Chondrocyte (in vitro differentiated cells): ENCODE data around the gene HGS. TPM values are rescaled to one million over a fixed set of nuclear protein-coding genes. Genes with fewer than 3 reads are reported as not detected.
A peak's percentile ranks its signal among the peaks of the same experiment; 100 is the strongest.
"Not testable (repeated sequence)": the region's sequence is repeated elsewhere in the genome, so short reads cannot be mapped to it uniquely, and the experiment has no call there.

Experiments
- DNase-seq: peaks from one replicate; pipeline ENCODE4 v3.0.0; 2021; ENCODE audit warnings: mixed read lengths, low spot score
- H3K27ac Mint-ChIP-seq: one replicate; pipeline ENCODE4 v1.8.0; 2021; ENCODE audit warnings: mild to moderate bottlenecking, moderate library complexity, mixed read lengths; ENCODE audit not compliant: unreplicated experiment
- H3K27me3 Mint-ChIP-seq: 2 replicates; pipeline ENCODE4 v1.8.0; 2021; ENCODE audit warnings: low read depth, mixed read lengths
- H3K36me3 Mint-ChIP-seq: 2 replicates; pipeline ENCODE4 v1.8.0; 2021; ENCODE audit warnings: low read depth, mixed read lengths
- H3K4me1 Mint-ChIP-seq: 2 replicates; pipeline ENCODE4 v1.8.0; 2021; ENCODE audit warnings: low read depth, mild to moderate bottlenecking, mixed read lengths
- H3K4me3 Mint-ChIP-seq: one replicate; pipeline ENCODE4 v1.8.0; 2021; ENCODE audit warnings: mild to moderate bottlenecking, moderate library complexity, mixed read lengths; ENCODE audit not compliant: unreplicated experiment
- H3K9me3 Mint-ChIP-seq: 2 replicates; pipeline ENCODE4 v1.8.0; 2021; ENCODE audit warnings: low read depth, mixed read lengths
- CTCF ChIP-seq: fragments of 200-600 bp; sonication (generic); IDR thresholded peaks from 2 replicates; pipeline ENCODE4 v1.5.0; 2021; ENCODE audit warnings: antibody characterized with exemption, mild to moderate bottlenecking, moderate library complexity
- total RNA-seq: library from RNA; stranded (reverse); gene quantifications from 3 replicates; pipeline ENCODE4 v1.2.1, GENCODE V29; 2021

HGS gene
- total RNA-seq, 1 donor from 2014 or later = 87.4 TPM

GRCh38 chr17:81734405-81735263 lies 50.8 kb downstream of the HGS start:
- Mint-ChIP-seq H3K9me3 (no peaks in the 10 kb centered on the region), H3K36me3 (no peaks in the 10 kb centered on the region), H3K4me3 (no peak overlapping the region), H3K27me3 (peaks cover 3% of the 10 kb centered on the region), H3K27ac (no peak overlapping the region), H3K4me1 (peaks cover 15% of the 10 kb centered on the region)
- no peak for DNase-seq
- TF ChIP-seq CTCF = no peak

GRCh38 chr17:81735264-81736102 lies 51.7 kb downstream of the HGS start:
- DNase-seq = no peak
- H3K9me3 Mint-ChIP-seq = no peaks in the 10 kb centered on the region
- H3K27me3 Mint-ChIP-seq = peaks cover 3% of the 10 kb centered on the region
- H3K4me3 Mint-ChIP-seq = no peak overlapping the region
- H3K36me3 Mint-ChIP-seq = no peaks in the 10 kb centered on the region
- H3K4me1 Mint-ChIP-seq = peaks cover 15% of the 10 kb centered on the region
- TF ChIP-seq CTCF = no peak
- H3K27ac Mint-ChIP-seq = no peak overlapping the region

GRCh38 chr17:81737947-81738800 lies 54.4 kb downstream of the HGS start:
- H3K27me3 Mint-ChIP-seq = peaks cover 3% of the 10 kb centered on the region
- H3K4me3 Mint-ChIP-seq = no peak overlapping the region
- no peak for TF ChIP-seq CTCF
- H3K9me3 Mint-ChIP-seq = no peaks in the 10 kb centered on the region
- H3K36me3 Mint-ChIP-seq = no peaks in the 10 kb centered on the region
- DNase-seq = no peak
- H3K27ac Mint-ChIP-seq = no peak overlapping the region
- H3K4me1 Mint-ChIP-seq = peaks cover 4% of the 10 kb centered on the region

GRCh38 chr17:81738801-81739393 lies 55.1 kb downstream of the HGS start:
- Mint-ChIP-seq H3K27me3 (peaks cover 3% of the 10 kb centered on the region), H3K36me3 (no peaks in the 10 kb centered on the region), H3K9me3 (no peaks in the 10 kb centered on the region), H3K27ac (no peak overlapping the region), H3K4me1 (peaks cover 4% of the 10 kb centered on the region), H3K4me3 (no peak overlapping the region)
- peak; percentile 87 for DNase-seq
- TF ChIP-seq CTCF = no peak

GRCh38 chr17:81739593-81739992 lies 55.8 kb downstream of the HGS start:
- not testable (repeated sequence) for H3K4me1 Mint-ChIP-seq, H3K36me3 Mint-ChIP-seq, H3K4me3 Mint-ChIP-seq, DNase-seq, H3K27ac Mint-ChIP-seq, H3K9me3 Mint-ChIP-seq, H3K27me3 Mint-ChIP-seq
